Mucosa of descending colon (tissue), 3 donors: ENCODE results near the gene DNAI1. TPM values are rescaled to one million over a fixed set of nuclear protein-coding genes. Genes with fewer than 3 reads are reported as not detected.

ENCODE experiments used
- ATAC-seq: fragments of 200-7000 bp; cut with Tn5 transposase; one replicate; pipeline ENCODE4 v1.9.1; 2020; ENCODE audit warnings: mild to moderate bottlenecking, moderate library complexity
- DNase-seq, 3 donors: peaks; one replicate each; pipeline ENCODE4 v3.0.0-alpha.2; 2020
- H3K36me3 ChIP-seq: fragments of 200-600 bp; one replicate; pipeline ENCODE4 v1.8.0; 2021; ENCODE audit warnings: low read depth, mild to moderate bottlenecking
- H3K4me1 ChIP-seq: fragments of 200-600 bp; one replicate; pipeline ENCODE4 v1.8.0; 2021; ENCODE audit warnings: low read depth, mild to moderate bottlenecking
- H3K4me3 ChIP-seq: fragments of 200-600 bp; one replicate; pipeline ENCODE4 v1.8.0; 2021; ENCODE audit warnings: mild to moderate bottlenecking
- H3K9me3 ChIP-seq: fragments of 200-600 bp; one replicate; pipeline ENCODE4 v1.8.0; 2021; ENCODE audit warnings: mild to moderate bottlenecking
- intact Hi-C, 2 donors: fragments of 100-400 bp; cut with DNase I in 1 of 2; cut with micrococcal nuclease in 1 of 2; formaldehyde crosslinking; loops; one replicate each; pipeline versions ENCODE4 v1.11.0 to v1.11.1; 2022; cut with DNase I, micrococcal nuclease
- total RNA-seq, 3 donors: library from RNA; stranded (reverse); fragmentation: NEBNext Ultra II Directional in 2 of 3; extraction: Animal tissue kit (Norgen Biotek cat#: 25700) in 2 of 3; gene quantifications; one replicate each; pipeline versions ENCODE4 v1.2.1 to v1.2.4, GENCODE V29; 2021 to 2023
- TF ChIP-seq, protein P1 (sequence below): fragments of 200-600 bp; IDR thresholded peaks from one replicate; pipeline ENCODE4 v1.8.0; 2022; ENCODE audit warnings: antibody characterized with exemption, mild to moderate bottlenecking
- donor health status: DM: no; HTN: no; CAD: no; lungs with moderate emphysema.
- donor health status: DM: no; HTN: no; CAD: no.
- donor health status: DM: no; HTN: yes; CAD: no.

DNAI1 gene
- total RNA-seq, 3 donors from 2014 or later = not detected

DNA sequence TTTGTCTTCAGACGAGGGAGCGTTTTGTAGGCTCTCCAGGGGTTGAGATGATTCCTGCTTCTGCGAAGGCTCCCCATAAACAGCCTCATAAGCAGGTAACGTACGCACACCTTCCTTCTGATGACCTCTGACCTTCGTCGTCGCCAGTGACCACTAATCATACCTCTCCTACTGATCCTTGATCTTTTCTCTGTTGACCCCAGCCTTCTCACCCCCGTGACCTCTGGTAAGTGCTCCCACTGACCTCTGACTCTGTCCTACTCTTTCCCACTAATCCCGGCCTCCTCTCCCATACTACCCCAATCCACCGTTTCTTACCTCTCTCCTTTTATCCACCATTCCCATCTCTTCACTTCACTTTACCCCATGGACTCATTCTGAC, 345 bp downstream of the DNAI1 start:
- DNase-seq = no peak
- H3K4me1 ChIP-seq = peaks cover 13% of the 10 kb centered on the region
- no peak overlapping the region for H3K4me3 ChIP-seq
- no peaks in the 10 kb centered on the region for H3K9me3 ChIP-seq
- ATAC-seq = no peak
- TF ChIP-seq, protein P1, sequence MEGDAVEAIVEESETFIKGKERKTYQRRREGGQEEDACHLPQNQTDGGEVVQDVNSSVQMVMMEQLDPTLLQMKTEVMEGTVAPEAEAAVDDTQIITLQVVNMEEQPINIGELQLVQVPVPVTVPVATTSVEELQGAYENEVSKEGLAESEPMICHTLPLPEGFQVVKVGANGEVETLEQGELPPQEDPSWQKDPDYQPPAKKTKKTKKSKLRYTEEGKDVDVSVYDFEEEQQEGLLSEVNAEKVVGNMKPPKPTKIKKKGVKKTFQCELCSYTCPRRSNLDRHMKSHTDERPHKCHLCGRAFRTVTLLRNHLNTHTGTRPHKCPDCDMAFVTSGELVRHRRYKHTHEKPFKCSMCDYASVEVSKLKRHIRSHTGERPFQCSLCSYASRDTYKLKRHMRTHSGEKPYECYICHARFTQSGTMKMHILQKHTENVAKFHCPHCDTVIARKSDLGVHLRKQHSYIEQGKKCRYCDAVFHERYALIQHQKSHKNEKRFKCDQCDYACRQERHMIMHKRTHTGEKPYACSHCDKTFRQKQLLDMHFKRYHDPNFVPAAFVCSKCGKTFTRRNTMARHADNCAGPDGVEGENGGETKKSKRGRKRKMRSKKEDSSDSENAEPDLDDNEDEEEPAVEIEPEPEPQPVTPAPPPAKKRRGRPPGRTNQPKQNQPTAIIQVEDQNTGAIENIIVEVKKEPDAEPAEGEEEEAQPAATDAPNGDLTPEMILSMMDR = no peak
- H3K36me3 ChIP-seq = no peaks in the 10 kb centered on the region
- intact Hi-C loops = no loop called here

DNA sequence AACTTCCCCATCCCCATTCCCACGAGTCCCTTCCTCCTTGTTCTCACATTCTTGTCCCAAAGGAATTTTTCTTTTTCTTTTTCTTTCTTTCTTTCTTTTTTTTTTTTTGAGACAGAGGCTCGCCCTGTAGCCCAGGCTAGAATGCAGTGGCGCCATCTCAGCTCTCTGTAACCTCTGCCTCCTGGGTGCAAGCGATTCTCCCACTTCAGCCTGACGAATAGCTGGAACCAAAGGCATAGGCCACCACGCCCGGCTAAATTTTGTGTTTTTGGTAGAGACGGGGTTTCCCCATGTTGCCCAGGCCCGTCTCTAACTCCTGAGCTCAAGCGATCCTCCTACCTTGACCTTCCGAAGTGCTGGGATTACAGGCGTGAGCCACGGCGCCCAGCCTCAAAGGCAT, 751 bp downstream of the DNAI1 start:
- H3K36me3 ChIP-seq = no peaks in the 10 kb centered on the region
- intact Hi-C loops = no loop called here
- DNase-seq (no peak), ATAC-seq (no peak)
- no peaks in the 10 kb centered on the region for H3K9me3 ChIP-seq
- H3K4me3 ChIP-seq = no peak overlapping the region
- TF ChIP-seq, protein P1 = no peak
- H3K4me1 ChIP-seq = peaks cover 13% of the 10 kb centered on the region

DNA sequence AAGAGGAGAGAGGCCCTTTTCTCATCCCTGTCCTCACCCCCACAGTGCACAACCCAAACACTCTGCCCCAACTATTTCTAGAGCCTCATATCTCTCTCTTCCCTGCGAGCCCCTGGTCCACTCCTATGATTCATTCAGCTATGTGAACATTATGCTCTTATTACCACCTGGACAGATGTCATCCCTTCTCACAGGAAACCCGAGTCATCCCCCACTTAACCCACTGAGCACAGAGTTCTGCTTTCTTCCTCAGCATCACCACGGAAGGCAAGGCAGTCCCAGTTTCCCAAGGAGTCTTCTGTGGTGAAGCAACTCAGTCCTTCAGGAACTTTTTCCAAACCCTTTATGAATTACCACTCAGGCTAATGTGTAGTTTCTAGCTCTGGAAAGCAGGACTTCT, 1.3 kb downstream of the DNAI1 start:
- TF ChIP-seq, protein P1 = no peak
- intact Hi-C loops = no loop called here
- ATAC-seq = no peak
- Histone ChIP-seq H3K9me3 (no peaks in the 10 kb centered on the region), H3K36me3 (no peaks in the 10 kb centered on the region), H3K4me1 (peaks cover 13% of the 10 kb centered on the region), H3K4me3 (no peak overlapping the region)
- DNase-seq = no peak

DNA sequence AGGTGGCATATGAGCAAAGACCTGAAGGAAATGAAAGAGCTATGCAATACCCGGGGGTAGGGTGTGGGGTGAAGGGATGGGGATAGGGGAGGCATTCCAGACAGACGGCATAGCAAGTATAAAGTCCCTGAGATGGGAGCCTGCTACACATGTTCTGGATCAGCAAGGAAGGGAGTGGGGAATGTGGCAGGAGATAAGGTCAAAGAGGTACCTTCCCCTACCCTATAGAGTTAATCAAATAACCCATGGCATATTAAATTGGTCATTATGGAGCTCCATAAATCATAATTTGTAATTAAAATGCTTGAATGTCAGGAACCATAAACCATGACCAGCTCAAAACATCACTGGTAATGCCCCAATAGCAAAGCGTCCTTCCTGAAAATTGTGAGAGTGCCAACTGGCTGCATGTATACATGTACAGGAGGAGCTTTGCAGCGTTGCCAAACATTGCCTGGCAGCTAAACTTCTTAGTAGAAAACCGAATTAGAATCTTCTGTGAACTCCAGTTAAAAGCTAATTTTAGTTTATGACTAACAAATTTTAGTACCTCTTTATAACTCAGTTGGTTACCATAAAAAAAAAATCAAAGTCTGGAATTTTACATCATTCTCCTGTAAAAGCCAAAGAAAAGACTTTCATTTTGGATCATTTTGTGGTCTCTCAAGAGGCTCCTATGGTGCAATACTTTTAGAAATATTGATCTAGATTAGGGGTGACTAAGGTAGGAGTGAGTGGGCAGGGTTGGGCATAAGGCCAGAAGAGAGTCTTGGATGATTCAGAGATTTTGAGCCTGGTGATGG, 4.7 kb downstream of the DNAI1 start:
- TF ChIP-seq, protein P1 = no peak
- intact Hi-C loops = no loop called here
- DNase-seq (no peak), ATAC-seq (no peak)
- Histone ChIP-seq H3K36me3 (no peaks in the 10 kb centered on the region), H3K4me1 (no peaks in the 10 kb centered on the region), H3K9me3 (no peaks in the 10 kb centered on the region), H3K4me3 (no peak overlapping the region)

DNA sequence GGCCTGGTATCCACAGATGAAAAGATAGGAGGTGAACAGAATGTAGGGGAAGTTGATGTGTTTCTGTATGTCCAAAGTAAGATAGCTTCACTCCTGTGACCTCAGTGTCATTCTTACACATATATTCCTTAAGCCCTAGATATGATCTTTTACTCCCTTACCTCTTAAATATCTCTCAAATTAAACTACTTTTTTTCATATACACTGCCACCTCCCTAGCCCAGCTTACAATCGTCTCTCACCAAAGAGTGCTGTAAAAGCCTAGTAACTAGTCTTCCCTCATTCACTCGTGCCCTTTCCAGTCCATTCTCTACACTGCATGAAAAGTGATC, 5.3 kb downstream of the DNAI1 start:
- Histone ChIP-seq H3K9me3 (no peaks in the 10 kb centered on the region), H3K36me3 (no peaks in the 10 kb centered on the region), H3K4me3 (no peak overlapping the region), H3K4me1 (no peaks in the 10 kb centered on the region)
- intact Hi-C loops = no loop called here
- TF ChIP-seq, protein P1 = no peak
- no peak for DNase-seq
- no peak for ATAC-seq

DNA sequence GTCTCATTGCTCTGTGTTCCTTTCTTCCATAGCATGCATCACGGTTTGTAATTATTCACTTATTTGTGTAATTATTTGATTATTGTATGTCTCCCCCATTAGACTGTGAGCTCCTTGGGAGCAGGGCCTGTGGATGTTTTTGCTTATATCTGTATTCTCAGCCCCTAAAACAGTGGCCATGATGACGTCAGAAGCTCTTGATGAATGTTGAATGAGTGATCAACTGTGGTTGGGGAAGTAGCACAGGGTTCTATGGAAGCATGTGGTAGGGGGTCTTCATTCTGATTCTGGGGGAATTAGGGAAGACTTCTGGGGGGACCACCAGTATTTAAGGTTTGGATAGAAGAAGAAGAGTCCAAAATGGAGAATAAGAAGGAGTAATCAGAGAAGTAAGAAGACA, 6.0 kb downstream of the DNAI1 start:
- ATAC-seq (no peak), DNase-seq (no peak)
- H3K4me1 ChIP-seq = no peaks in the 10 kb centered on the region
- H3K9me3 ChIP-seq = no peaks in the 10 kb centered on the region
- TF ChIP-seq, protein P1 = no peak
- no peaks in the 10 kb centered on the region for H3K36me3 ChIP-seq
- no peak overlapping the region for H3K4me3 ChIP-seq
- intact Hi-C loops = no loop called here
